ENCODE data around the gene TEX261.

Gene TEX261

DNA sequence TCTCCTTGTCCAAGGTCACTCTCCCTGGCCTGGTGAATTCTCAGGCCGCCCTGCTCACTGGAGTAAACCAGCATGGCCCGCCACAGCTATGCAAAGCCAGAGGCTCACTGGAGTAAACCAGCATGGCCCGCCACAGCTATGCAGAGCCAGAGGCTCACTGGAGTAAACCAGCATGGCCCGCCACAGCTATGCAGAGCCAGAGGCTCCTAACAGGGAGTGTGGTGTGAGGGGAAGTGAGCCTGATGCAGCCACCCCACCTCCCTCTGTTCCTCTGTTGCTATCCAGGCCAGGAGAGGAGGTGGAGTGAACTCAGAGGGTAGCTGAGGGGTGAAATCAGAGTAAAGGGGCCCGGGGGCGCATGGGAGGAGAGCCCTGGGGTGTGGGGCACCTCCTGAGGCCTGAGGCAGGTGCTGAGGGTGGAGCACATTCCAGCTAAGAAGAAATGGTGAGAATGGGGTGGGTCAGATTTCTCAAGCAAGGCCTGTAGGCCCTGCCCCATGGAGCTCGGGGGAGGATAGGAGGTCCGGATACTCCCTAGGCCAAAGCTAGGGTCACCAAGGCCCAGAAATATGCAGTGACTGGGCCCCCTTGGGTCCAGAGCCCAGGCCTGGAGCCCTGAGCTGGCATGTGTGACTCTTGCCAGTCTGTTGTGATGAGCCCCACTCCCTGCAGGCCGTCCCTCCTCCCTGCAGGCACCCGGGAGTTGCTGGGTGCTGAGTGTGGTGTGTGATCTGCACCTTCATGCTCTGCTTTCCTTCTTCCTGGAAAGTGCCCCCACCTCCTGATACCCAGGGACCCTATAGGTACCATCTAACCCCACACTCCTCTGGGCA, 57.5 kb downstream of the TEX261 start:
- peak; percentile 54 for DNase-seq (ENCODE audit: low spot score)

DNA sequence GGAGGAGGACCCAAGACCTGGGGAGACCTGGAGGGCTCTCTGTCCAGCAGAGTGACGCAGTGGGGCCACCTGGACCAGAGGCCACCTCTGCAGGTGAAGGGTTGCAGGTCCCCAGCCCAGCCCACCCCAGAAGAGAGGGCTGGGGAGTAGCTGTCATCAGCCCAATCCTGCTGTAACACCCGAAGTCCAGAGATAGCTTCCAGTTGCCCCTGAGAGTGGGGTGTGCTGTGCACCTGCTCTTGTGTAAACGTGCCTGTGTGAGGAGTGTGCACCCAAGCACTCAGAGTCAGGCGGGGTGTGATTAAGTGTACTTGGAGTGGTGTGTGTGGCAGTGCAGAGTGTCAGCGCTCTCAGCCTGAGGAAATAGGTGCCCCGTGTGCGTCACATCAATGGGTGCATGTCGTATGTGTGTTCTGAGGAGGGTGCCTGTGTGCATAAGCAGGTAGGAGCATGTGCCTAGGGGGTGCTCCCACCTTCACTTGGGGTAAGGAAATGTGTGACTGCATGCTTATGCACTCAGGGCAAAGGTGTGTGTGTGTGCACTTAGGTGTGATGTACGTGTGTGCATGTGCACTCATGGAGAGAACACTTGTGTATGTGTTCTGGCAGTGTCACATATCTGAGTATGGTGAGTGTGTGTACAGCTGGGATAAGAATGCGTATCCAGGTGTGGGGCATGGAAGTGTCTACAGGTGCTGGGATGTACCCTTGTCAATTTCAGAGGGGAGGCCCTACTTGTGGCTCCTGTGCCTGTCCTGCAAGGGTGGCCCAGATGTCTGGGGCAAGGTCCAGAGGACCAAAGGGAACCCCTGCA, 58.3 kb downstream of the TEX261 start:
- DNase-seq (ENCODE audit: low spot score), result peak; percentile 46
